Measurements from ENCODE around the gene MTPN.

DNA sequence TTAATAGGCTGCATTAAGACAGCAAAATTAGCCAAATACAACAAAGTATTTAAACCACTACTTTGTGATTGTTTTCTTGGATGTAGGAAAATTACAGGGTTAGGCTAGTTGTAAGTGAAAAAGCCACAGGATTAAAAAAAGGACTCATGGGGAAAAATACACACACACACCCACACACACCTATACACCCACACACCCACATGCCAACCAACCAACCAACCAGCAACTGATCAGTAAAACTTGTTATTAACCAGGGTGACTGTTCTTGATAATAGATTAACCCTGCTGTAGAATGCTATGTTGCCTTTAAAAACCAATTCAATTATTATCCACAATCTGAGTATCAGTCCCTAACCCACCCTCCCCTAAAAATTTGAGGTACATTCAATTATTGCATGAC, 49.0 kb downstream of the MTPN start:
- TF ChIP-seq TARDBP (IDR thresholded peaks at IDR 0.05) (no peak), SUZ12 (IDR thresholded peaks at IDR 0.05) (no peak), FOXK2 (IDR thresholded peaks at IDR 0.05) (no peak), FOXA1 (IDR thresholded peaks at IDR 0.05) (no peak), CTBP1 (IDR thresholded peaks at IDR 0.05; ENCODE audit: borderline replicate concordance) (no peak), ARNT (IDR thresholded peaks at IDR 0.05) (no peak)
